Fibroblast of lung (primary cell): ENCODE results near the gene ASTN2.

Experiments used
- CTCF ChIP-seq, 2 donors: IDR thresholded peaks in 1 of 2; conservative IDR thresholded peaks in 1 of 2; 1 replicate in 1 of 2; 2 replicates in 1 of 2; pipeline ENCODE4 v1.5.1; 2011 to 2012; ENCODE audit warnings: low read length in 2 of 2, control low read depth in 1 of 2, inconsistent platforms in 1 of 2, low read depth in 1 of 2, mild to moderate bottlenecking in 1 of 2
- EZH2 ChIP-seq: IDR thresholded peaks from 2 replicates; pipeline ENCODE4 v1.5.1; 2012; ENCODE audit warnings: low read length, control low read depth, mild to moderate bottlenecking; ENCODE audit errors: missing control alignments

GRCh38 chr9:117278471-117279035 is 136.3 kb downstream of the ASTN2 start:
- TF ChIP-seq CTCF (conservative IDR thresholded peaks at IDR 0.05 in 1 of 2, IDR thresholded peaks at IDR 0.05 in 1 of 2; ENCODE audit: low read depth in 1 of 2, low read length in 2 of 2): no peak
- no peak for TF ChIP-seq EZH2
